HK-2 (cell line): ENCODE results near the gene POLR3B.
"Not testable (repeated sequence)": the region's sequence is repeated elsewhere in the genome, so short reads cannot be mapped to it uniquely, and the experiment has no call there.

ENCODE experiments used
- DNase-seq: peaks from one replicate; pipeline ENCODE4 v3.0.0-alpha.2; 2018; ENCODE audit not compliant: unreplicated experiment

The POLR3B gene

GRCh38 chr12:106342397-106343213, 14.9 kb upstream of the POLR3B start:
- no peak for DNase-seq

- no peak for DNase-seq
Observed at GRCh38 chr12:106343214-106343528, 14.4 kb upstream of the POLR3B start.

- no peak for DNase-seq
Observed at GRCh38 chr12:106344131-106344530, 13.4 kb upstream of the POLR3B start.

- peak; percentile 10 for DNase-seq
Observed at GRCh38 chr12:106345746-106346145, 11.8 kb upstream of the POLR3B start.

GRCh38 chr12:106348411-106348810, 9.1 kb upstream of the POLR3B start:
- no peak for DNase-seq

- DNase-seq: no peak
Observed at GRCh38 chr12:106353175-106353574, 4.4 kb upstream of the POLR3B start.

GRCh38 chr12:106358396-106359241, 1.1 kb downstream of the POLR3B start:
- DNase-seq: no peak

- DNase-seq: no peak
Observed at GRCh38 chr12:106359646-106360399, 2.3 kb downstream of the POLR3B start.

GRCh38 chr12:106360400-106360994, 2.9 kb downstream of the POLR3B start:
- DNase-seq: no peak

- DNase-seq: no peak
Observed at GRCh38 chr12:106362971-106363370, 5.4 kb downstream of the POLR3B start.

GRCh38 chr12:106364261-106364660, 6.7 kb downstream of the POLR3B start:
- DNase-seq: no peak

GRCh38 chr12:106369624-106370346, 12.2 kb downstream of the POLR3B start:
- DNase-seq: peak; percentile 33

- no peak for DNase-seq
Observed at GRCh38 chr12:106378788-106379187, 21.2 kb downstream of the POLR3B start.

- DNase-seq: no peak
Observed at GRCh38 chr12:106380954-106381353, 23.4 kb downstream of the POLR3B start.

GRCh38 chr12:106381866-106382265, 24.3 kb downstream of the POLR3B start:
- not testable (repeated sequence) for DNase-seq

- DNase-seq: no peak
Observed at GRCh38 chr12:106386813-106387535, 29.4 kb downstream of the POLR3B start.

- DNase-seq: no peak
Observed at GRCh38 chr12:106387848-106388377, 30.4 kb downstream of the POLR3B start.

- no peak for DNase-seq
Observed at GRCh38 chr12:106389151-106389550, 31.6 kb downstream of the POLR3B start.

- no peak for DNase-seq
Observed at GRCh38 chr12:106392759-106393158, 35.2 kb downstream of the POLR3B start.

- DNase-seq: no peak
Observed at GRCh38 chr12:106409878-106410277, 52.3 kb downstream of the POLR3B start.
